ENCODE measurements around the gene C1QTNF4. TPM values are rescaled to one million over a fixed set of nuclear protein-coding genes. Genes with fewer than 3 reads are reported as not detected.

Gene C1QTNF4
- total and polyA plus RNA-seq, 2 of the 13 experiments (the other 11 are each of a cell fraction or from before 2014, with no cell fraction given): not detected

DNA sequence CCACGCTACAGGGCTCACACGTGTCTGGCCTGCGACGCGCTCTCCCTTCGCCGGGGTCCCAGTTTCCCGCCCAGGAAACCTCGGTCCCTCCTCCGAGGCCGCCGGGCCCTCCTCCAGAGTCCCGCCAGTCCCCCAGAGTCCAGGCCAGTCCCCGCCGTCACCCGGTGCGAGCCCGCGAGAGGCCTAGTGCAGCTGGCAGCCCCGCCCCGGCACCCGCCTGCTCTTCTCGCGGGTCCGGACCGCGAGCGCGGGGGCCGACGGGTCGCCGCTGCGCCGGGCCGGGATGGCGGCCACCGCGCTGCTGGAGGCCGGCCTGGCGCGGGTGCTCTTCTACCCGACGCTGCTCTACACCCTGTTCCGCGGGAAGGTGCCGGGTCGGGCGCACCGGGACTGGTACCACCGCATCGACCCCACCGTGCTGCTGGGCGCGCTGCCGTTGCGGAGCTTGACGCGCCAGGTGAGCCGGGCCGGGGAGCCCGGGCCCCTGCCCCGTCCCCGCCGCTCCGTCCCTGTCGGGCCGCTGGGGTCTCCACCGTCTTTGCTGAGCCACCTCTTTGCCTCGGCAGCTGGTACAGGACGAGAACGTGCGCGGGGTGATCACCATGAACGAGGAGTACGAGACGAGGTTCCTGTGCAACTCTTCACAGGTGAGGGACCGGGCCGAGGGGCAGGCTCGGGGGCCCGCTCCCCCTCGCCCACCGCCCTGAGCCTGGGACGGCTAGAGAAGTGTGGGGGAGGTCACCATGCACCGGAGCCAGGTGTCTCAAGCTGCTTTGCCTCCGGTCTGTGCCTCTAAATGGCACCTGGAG lies 28.7 kb downstream of the C1QTNF4 start, which contains the start of gene PTPMT1 (continued):
- TF ChIP-seq, protein P1, sequence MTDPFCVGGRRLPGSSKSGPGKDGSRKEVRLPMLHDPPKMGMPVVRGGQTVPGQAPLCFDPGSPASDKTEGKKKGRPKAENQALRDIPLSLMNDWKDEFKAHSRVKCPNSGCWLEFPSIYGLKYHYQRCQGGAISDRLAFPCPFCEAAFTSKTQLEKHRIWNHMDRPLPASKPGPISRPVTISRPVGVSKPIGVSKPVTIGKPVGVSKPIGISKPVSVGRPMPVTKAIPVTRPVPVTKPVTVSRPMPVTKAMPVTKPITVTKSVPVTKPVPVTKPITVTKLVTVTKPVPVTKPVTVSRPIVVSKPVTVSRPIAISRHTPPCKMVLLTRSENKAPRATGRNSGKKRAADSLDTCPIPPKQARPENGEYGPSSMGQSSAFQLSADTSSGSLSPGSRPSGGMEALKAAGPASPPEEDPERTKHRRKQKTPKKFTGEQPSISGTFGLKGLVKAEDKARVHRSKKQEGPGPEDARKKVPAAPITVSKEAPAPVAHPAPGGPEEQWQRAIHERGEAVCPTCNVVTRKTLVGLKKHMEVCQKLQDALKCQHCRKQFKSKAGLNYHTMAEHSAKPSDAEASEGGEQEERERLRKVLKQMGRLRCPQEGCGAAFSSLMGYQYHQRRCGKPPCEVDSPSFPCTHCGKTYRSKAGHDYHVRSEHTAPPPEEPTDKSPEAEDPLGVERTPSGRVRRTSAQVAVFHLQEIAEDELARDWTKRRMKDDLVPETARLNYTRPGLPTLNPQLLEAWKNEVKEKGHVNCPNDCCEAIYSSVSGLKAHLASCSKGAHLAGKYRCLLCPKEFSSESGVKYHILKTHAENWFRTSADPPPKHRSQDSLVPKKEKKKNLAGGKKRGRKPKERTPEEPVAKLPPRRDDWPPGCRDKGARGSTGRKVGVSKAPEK (CRISPR knock-in tag; IDR thresholded peaks at IDR 0.05; ENCODE audit: borderline replicate concordance): no peak
- TF ChIP-seq, protein P2, sequence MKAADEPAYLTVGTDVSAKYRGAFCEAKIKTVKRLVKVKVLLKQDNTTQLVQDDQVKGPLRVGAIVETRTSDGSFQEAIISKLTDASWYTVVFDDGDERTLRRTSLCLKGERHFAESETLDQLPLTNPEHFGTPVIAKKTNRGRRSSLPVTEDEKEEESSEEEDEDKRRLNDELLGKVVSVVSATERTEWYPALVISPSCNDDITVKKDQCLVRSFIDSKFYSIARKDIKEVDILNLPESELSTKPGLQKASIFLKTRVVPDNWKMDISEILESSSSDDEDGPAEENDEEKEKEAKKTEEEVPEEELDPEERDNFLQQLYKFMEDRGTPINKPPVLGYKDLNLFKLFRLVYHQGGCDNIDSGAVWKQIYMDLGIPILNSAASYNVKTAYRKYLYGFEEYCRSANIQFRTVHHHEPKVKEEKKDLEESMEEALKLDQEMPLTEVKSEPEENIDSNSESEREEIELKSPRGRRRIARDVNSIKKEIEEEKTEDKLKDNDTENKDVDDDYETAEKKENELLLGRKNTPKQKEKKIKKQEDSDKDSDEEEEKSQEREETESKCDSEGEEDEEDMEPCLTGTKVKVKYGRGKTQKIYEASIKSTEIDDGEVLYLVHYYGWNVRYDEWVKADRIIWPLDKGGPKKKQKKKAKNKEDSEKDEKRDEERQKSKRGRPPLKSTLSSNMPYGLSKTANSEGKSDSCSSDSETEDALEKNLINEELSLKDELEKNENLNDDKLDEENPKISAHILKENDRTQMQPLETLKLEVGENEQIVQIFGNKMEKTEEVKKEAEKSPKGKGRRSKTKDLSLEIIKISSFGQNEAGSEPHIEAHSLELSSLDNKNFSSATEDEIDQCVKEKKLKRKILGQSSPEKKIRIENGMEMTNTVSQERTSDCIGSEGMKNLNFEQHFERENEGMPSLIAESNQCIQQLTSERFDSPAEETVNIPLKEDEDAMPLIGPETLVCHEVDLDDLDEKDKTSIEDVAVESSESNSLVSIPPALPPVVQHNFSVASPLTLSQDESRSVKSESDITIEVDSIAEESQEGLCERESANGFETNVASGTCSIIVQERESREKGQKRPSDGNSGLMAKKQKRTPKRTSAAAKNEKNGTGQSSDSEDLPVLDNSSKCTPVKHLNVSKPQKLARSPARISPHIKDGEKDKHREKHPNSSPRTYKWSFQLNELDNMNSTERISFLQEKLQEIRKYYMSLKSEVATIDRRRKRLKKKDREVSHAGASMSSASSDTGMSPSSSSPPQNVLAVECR (CRISPR knock-in tag; IDR thresholded peaks at IDR 0.05; ENCODE audit: borderline replicate concordance): peak; percentile 88
- TF ChIP-seq, protein P3, sequence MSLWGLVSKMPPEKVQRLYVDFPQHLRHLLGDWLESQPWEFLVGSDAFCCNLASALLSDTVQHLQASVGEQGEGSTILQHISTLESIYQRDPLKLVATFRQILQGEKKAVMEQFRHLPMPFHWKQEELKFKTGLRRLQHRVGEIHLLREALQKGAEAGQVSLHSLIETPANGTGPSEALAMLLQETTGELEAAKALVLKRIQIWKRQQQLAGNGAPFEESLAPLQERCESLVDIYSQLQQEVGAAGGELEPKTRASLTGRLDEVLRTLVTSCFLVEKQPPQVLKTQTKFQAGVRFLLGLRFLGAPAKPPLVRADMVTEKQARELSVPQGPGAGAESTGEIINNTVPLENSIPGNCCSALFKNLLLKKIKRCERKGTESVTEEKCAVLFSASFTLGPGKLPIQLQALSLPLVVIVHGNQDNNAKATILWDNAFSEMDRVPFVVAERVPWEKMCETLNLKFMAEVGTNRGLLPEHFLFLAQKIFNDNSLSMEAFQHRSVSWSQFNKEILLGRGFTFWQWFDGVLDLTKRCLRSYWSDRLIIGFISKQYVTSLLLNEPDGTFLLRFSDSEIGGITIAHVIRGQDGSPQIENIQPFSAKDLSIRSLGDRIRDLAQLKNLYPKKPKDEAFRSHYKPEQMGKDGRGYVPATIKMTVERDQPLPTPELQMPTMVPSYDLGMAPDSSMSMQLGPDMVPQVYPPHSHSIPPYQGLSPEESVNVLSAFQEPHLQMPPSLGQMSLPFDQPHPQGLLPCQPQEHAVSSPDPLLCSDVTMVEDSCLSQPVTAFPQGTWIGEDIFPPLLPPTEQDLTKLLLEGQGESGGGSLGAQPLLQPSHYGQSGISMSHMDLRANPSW (CRISPR knock-in tag; IDR thresholded peaks at IDR 0.05; ENCODE audit: borderline replicate concordance): no peak
- TF ChIP-seq ZNF891 (CRISPR knock-in tag; IDR thresholded peaks at IDR 0.05) (0 out of 2 replicates have a peak, but pooled peaks have one; percentile 6), ATAD3A (CRISPR knock-in tag; IDR thresholded peaks at IDR 0.05) (no peak), ZSCAN22 (CRISPR knock-in tag; IDR thresholded peaks at IDR 0.05) (no peak), CREM (IDR thresholded peaks at IDR 0.05) (no peak), CREM (CRISPR knock-in tag; IDR thresholded peaks at IDR 0.05) (no peak), CEBPG (CRISPR knock-in tag; IDR thresholded peaks at IDR 0.05) (no peak), SMAD3 (CRISPR knock-in tag; IDR thresholded peaks at IDR 0.05) (no peak), NBN (conservative IDR thresholded peaks at IDR 0.05) (no peak), KDM2A (CRISPR knock-in tag; IDR thresholded peaks at IDR 0.05; ENCODE audit: borderline replicate concordance, low read depth) (no peak; the same call in 1 of the 2 replicates)
- TF ChIP-seq, protein P4, sequence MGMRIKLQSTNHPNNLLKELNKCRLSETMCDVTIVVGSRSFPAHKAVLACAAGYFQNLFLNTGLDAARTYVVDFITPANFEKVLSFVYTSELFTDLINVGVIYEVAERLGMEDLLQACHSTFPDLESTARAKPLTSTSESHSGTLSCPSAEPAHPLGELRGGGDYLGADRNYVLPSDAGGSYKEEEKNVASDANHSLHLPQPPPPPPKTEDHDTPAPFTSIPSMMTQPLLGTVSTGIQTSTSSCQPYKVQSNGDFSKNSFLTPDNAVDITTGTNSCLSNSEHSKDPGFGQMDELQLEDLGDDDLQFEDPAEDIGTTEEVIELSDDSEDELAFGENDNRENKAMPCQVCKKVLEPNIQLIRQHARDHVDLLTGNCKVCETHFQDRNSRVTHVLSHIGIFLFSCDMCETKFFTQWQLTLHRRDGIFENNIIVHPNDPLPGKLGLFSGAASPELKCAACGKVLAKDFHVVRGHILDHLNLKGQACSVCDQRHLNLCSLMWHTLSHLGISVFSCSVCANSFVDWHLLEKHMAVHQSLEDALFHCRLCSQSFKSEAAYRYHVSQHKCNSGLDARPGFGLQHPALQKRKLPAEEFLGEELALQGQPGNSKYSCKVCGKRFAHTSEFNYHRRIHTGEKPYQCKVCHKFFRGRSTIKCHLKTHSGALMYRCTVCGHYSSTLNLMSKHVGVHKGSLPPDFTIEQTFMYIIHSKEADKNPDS (CRISPR knock-in tag; IDR thresholded peaks at IDR 0.05): no peak
- TF ChIP-seq, protein P5, sequence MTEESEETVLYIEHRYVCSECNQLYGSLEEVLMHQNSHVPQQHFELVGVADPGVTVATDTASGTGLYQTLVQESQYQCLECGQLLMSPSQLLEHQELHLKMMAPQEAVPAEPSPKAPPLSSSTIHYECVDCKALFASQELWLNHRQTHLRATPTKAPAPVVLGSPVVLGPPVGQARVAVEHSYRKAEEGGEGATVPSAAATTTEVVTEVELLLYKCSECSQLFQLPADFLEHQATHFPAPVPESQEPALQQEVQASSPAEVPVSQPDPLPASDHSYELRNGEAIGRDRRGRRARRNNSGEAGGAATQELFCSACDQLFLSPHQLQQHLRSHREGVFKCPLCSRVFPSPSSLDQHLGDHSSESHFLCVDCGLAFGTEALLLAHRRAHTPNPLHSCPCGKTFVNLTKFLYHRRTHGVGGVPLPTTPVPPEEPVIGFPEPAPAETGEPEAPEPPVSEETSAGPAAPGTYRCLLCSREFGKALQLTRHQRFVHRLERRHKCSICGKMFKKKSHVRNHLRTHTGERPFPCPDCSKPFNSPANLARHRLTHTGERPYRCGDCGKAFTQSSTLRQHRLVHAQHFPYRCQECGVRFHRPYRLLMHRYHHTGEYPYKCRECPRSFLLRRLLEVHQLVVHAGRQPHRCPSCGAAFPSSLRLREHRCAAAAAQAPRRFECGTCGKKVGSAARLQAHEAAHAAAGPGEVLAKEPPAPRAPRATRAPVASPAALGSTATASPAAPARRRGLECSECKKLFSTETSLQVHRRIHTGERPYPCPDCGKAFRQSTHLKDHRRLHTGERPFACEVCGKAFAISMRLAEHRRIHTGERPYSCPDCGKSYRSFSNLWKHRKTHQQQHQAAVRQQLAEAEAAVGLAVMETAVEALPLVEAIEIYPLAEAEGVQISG (CRISPR knock-in tag; IDR thresholded peaks at IDR 0.05): peak; percentile 65
